OCI-LY1 (cell line): Measurements from ENCODE around the gene GPI.

Source experiments
- H2AFZ ChIP-seq: fragments of 200-600 bp; sonication (generic), shearing (Covaris generic); 2 replicates; pipeline ENCODE4 v1.6.0; 2014; ENCODE audit warnings: antibody characterized with exemption, mild to moderate bottlenecking, low read length
- H3F3A ChIP-seq: fragments of 200-600 bp; sonication (generic), shearing (Covaris generic); 2 replicates; pipeline ENCODE4 v1.6.0; 2014; ENCODE audit warnings: mild to moderate bottlenecking, antibody characterized with exemption, low read length, moderate library complexity; ENCODE audit not compliant: insufficient read depth
- H3K27ac ChIP-seq: fragments of 200-600 bp; sonication (generic); 2 replicates; pipeline ENCODE4 v1.5.1; 2014; ENCODE audit warnings: low read length, mixed run types, mild to moderate bottlenecking, low read depth; ENCODE audit not compliant: poor library complexity, severe bottlenecking
- H3K27me3 ChIP-seq: fragments of 200-600 bp; sonication (generic); 2 replicates; pipeline ENCODE4 v1.6.0; 2014; ENCODE audit warnings: antibody characterized with exemption, mild to moderate bottlenecking, low read length, moderate library complexity; ENCODE audit not compliant: insufficient read depth
- H3K36me3 ChIP-seq: fragments of 200-600 bp; sonication (generic); 2 replicates; pipeline ENCODE4 v1.6.1; 2014; ENCODE audit warnings: mild to moderate bottlenecking, antibody characterized with exemption, low read length, moderate library complexity, mixed read lengths; ENCODE audit not compliant: insufficient read depth
- H3K4me1 ChIP-seq: fragments of 200-600 bp; sonication (generic); 2 replicates; pipeline ENCODE4 v1.5.1; 2014; ENCODE audit warnings: mild to moderate bottlenecking, low read length, moderate library complexity; ENCODE audit not compliant: insufficient read depth, severe bottlenecking
- H3K4me2 ChIP-seq: fragments of 200-600 bp; sonication (generic), shearing (Covaris generic); 2 replicates; pipeline ENCODE4 v1.6.1; 2014; ENCODE audit warnings: low read length
- H3K4me3 ChIP-seq: fragments of 200-600 bp; sonication (generic); 2 replicates; pipeline ENCODE4 v1.5.1; 2014; ENCODE audit warnings: low read length, low read depth, mild to moderate bottlenecking, mixed read lengths; ENCODE audit not compliant: poor library complexity, severe bottlenecking
- H3K79me2 ChIP-seq: fragments of 200-600 bp; shearing (Covaris generic); 2 replicates; pipeline ENCODE4 v1.6.1; 2016; ENCODE audit warnings: mixed run types, low read length, mixed read lengths; ENCODE audit not compliant: insufficient read depth
- H3K9ac ChIP-seq: fragments of 200-600 bp; sonication (generic), shearing (Covaris generic); 2 replicates; pipeline ENCODE4 v1.6.1; 2014; ENCODE audit warnings: mild to moderate bottlenecking, low read length, mixed read lengths
- H3K9me2 ChIP-seq: fragments of 200-600 bp; sonication (generic), shearing (Covaris generic); 2 replicates; pipeline ENCODE4 v1.6.1; 2014; ENCODE audit warnings: low read depth, mild to moderate bottlenecking, low read length, mixed read lengths
- H3K9me3 ChIP-seq: fragments of 200-600 bp; shearing (Covaris generic); 2 replicates; pipeline ENCODE4 v1.6.1; 2014; ENCODE audit warnings: low read length, mixed read lengths
- H4K20me1 ChIP-seq: fragments of 200-600 bp; sonication (generic), shearing (Covaris generic); 2 replicates; pipeline ENCODE4 v1.6.0; 2016; ENCODE audit warnings: mild to moderate bottlenecking, low read length; ENCODE audit not compliant: insufficient read depth
- EZH2 ChIP-seq: fragments of 200-600 bp; sonication (generic), shearing (Covaris generic); IDR thresholded peaks from 2 replicates; pipeline ENCODE4 v1.8.0; 2017; ENCODE audit warnings: borderline replicate concordance, mixed run types, mild to moderate bottlenecking, antibody characterized with exemption, low read length, moderate library complexity, mixed read lengths
- TF ChIP-seq, protein P1 (sequence below): fragments of 200-600 bp; sonication (generic), shearing (Covaris generic); IDR thresholded peaks from 2 replicates; pipeline ENCODE4 v1.5.1; 2017; ENCODE audit warnings: mild to moderate bottlenecking, antibody characterized with exemption, low read length, moderate library complexity, mixed read lengths

Gene GPI

DNA sequence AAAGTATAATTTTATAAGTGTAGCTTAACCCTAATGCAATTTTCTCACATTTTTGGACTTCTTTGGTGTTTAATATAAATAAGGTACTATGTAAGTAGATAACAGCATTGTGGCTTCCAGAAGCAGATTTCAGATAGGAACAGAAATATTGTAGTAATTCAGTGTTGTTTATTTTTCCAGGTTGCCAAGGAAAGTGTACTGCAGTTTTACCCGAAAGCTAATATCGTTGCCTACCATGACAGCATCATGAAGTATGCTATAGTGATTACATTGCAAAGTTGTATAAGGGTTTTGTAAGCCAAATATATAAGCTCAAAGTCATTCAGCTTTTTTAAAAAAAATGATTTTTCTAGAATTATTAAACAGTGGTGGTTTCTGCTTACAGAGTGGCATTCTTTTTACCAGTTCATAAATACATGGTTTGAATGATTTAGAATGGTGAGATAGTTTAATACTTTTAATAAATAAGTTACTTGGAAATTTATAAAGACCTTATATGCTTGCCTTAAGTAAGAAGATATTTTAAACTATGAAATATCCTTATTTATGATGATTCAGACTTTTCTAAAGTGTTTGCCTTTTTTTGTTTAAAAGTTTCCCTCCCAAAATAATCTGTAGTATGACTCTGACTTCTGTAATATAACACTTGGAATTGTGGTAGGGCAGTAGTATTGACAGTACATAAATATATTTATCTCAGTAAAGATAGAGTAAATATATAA lies 66.8 kb downstream of the GPI start:
- no peak overlapping the region for H2AFZ ChIP-seq
- H3F3A ChIP-seq: no peaks in the 10 kb centered on the region
- H3K79me2 ChIP-seq: peaks cover 70% of the 10 kb centered on the region
- no peak overlapping the region for H3K27ac ChIP-seq
- H4K20me1 ChIP-seq: no peaks in the 10 kb centered on the region
- no peaks in the 10 kb centered on the region for H3K9me2 ChIP-seq
- peaks cover 57% of the 10 kb centered on the region for H3K36me3 ChIP-seq
- no peak overlapping the region for H3K4me3 ChIP-seq
- H3K4me1 ChIP-seq: peaks cover 30% of the 10 kb centered on the region
- TF ChIP-seq, protein P1, sequence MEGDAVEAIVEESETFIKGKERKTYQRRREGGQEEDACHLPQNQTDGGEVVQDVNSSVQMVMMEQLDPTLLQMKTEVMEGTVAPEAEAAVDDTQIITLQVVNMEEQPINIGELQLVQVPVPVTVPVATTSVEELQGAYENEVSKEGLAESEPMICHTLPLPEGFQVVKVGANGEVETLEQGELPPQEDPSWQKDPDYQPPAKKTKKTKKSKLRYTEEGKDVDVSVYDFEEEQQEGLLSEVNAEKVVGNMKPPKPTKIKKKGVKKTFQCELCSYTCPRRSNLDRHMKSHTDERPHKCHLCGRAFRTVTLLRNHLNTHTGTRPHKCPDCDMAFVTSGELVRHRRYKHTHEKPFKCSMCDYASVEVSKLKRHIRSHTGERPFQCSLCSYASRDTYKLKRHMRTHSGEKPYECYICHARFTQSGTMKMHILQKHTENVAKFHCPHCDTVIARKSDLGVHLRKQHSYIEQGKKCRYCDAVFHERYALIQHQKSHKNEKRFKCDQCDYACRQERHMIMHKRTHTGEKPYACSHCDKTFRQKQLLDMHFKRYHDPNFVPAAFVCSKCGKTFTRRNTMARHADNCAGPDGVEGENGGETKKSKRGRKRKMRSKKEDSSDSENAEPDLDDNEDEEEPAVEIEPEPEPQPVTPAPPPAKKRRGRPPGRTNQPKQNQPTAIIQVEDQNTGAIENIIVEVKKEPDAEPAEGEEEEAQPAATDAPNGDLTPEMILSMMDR: no peak
- H3K9me3 ChIP-seq: no peaks in the 10 kb centered on the region
- H3K27me3 ChIP-seq: no peaks in the 10 kb centered on the region
- no peak overlapping the region for H3K9ac ChIP-seq
- H3K4me2 ChIP-seq: no peak overlapping the region; the same call in 1 of the 2 replicates

DNA sequence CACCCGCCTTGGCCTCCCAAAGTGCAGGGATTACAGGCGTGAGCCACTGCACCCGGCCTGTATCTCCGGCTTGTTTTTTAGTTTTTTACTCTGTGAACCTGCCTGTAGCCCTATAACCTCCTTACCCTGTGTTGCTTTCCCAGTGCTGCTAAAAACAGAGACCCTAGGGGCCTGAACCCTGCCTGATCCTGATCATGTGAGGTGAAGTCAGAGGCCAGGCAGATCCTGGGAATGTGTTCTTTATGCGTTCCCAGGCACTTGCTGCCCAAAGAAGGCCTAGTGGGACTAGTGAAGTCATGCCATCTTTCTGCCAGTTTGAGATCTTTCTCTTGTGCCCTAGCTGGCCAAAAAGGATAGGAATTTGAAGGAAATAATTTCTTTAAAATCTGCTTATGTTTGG lies 67.8 kb downstream of the GPI start:
- TF ChIP-seq, protein P1: no peak
- TF ChIP-seq EZH2: no peak
- H3K4me2 ChIP-seq: no peak overlapping the region
- H3K9ac ChIP-seq: no peak overlapping the region
- H4K20me1 ChIP-seq: no peaks in the 10 kb centered on the region
- no peak overlapping the region for H2AFZ ChIP-seq
- peaks cover 71% of the 10 kb centered on the region for H3K79me2 ChIP-seq
- peaks cover 26% of the 10 kb centered on the region for H3K4me1 ChIP-seq
- H3K36me3 ChIP-seq: peaks cover 67% of the 10 kb centered on the region
- no peak overlapping the region for H3K27ac ChIP-seq
- no peaks in the 10 kb centered on the region for H3K9me3 ChIP-seq
- H3F3A ChIP-seq: no peaks in the 10 kb centered on the region
- no peaks in the 10 kb centered on the region for H3K27me3 ChIP-seq
- H3K9me2 ChIP-seq: no peaks in the 10 kb centered on the region
- H3K4me3 ChIP-seq: no peak overlapping the region

DNA sequence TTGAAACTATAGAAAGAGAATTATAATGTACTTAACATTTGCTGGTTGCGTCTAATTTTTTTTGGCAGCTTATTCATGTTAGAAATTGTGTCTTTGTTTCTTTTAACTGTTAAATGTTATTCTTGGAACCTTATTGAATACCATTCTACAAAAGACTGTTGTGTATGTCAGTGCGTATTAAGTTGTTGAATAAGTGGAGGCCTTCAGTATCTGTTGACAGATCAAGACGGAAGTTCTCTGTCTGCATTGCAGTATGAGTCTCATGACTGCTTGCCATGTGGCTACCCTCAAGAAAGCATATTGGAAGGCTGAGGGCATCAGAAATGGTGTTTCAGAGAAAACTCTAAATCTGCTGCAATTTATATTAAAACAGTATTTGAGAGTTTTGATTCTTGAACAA lies 71.7 kb downstream of the GPI start:
- H3K36me3 ChIP-seq: peaks cover 97% of the 10 kb centered on the region
- H3K9ac ChIP-seq: no peak overlapping the region
- H3K79me2 ChIP-seq: peaks cover 41% of the 10 kb centered on the region
- H3K27me3 ChIP-seq: no peaks in the 10 kb centered on the region
- H3F3A ChIP-seq: no peaks in the 10 kb centered on the region
- no peak overlapping the region for H3K4me2 ChIP-seq
- H3K9me2 ChIP-seq: no peaks in the 10 kb centered on the region
- H2AFZ ChIP-seq: no peak overlapping the region
- H3K4me1 ChIP-seq: peaks cover 1% of the 10 kb centered on the region
- TF ChIP-seq, protein P1: no peak
- no peak for TF ChIP-seq EZH2
- H4K20me1 ChIP-seq: no peaks in the 10 kb centered on the region
- no peak overlapping the region for H3K27ac ChIP-seq
- no peak overlapping the region for H3K4me3 ChIP-seq
- no peaks in the 10 kb centered on the region for H3K9me3 ChIP-seq
